ENCODE results near the gene MEGF9.

DNA sequence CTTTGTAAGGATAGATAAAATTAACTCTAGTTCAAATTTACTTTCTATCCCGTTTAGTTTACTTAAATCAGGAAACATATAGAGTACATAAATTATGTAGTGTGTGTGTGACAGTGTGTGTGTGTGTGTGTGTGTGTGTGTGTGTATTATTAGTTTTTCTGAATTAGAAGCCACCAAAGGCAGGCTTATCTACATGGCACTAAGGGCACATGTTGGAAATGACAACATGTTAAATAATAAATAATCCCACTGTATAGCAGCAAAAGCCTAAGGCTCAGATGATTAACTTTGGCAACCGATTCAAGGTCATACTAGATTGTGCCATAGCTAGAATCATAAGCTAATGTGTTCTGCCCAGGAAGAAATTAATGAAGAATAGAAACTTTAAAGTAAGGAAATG, 54.6 kb downstream of the MEGF9 start:
- TF ChIP-seq POLR2AphosphoS5 (IDR thresholded peaks at IDR 0.05) (no peak), POLR2A (IDR thresholded peaks at IDR 0.05) (no peak)
- TF ChIP-seq, protein P1, sequence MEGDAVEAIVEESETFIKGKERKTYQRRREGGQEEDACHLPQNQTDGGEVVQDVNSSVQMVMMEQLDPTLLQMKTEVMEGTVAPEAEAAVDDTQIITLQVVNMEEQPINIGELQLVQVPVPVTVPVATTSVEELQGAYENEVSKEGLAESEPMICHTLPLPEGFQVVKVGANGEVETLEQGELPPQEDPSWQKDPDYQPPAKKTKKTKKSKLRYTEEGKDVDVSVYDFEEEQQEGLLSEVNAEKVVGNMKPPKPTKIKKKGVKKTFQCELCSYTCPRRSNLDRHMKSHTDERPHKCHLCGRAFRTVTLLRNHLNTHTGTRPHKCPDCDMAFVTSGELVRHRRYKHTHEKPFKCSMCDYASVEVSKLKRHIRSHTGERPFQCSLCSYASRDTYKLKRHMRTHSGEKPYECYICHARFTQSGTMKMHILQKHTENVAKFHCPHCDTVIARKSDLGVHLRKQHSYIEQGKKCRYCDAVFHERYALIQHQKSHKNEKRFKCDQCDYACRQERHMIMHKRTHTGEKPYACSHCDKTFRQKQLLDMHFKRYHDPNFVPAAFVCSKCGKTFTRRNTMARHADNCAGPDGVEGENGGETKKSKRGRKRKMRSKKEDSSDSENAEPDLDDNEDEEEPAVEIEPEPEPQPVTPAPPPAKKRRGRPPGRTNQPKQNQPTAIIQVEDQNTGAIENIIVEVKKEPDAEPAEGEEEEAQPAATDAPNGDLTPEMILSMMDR (IDR thresholded peaks at IDR 0.05): no peak
